Epithelial cell of prostate (primary cell): ENCODE measurements around the gene CEP55.
"Not testable (repeated sequence)": the region's sequence is repeated elsewhere in the genome, so short reads cannot be mapped to it uniquely, and the experiment has no call there.

Experiments used
- DNase-seq: peaks from one replicate; pipeline ENCODE4 v3.0.0-alpha.2; 2011; ENCODE audit warnings: low read depth, low spot score
- H3K27ac ChIP-seq: fragments of 450-650 bp; 2 replicates; pipeline ENCODE4 v1.5.1; 2017; ENCODE audit warnings: mild to moderate bottlenecking

Gene CEP55

GRCh38 chr10:93496322-93497041 lies at the start of gene CEP55:
Gene CEP55 (plus strand): TSS chr10:93496612. CDS start chr10:93500052, 3,440 bp downstream.
- DNase-seq, result peak; percentile 74
- H3K27ac ChIP-seq, result peak within 1 kb of the TSS; percentile 64

GRCh38 chr10:93447019-93447418 lies 49.4 kb upstream of the CEP55 start:
- DNase-seq, result no peak
- H3K27ac ChIP-seq, result peak overlapping the region; percentile 99

DNA sequence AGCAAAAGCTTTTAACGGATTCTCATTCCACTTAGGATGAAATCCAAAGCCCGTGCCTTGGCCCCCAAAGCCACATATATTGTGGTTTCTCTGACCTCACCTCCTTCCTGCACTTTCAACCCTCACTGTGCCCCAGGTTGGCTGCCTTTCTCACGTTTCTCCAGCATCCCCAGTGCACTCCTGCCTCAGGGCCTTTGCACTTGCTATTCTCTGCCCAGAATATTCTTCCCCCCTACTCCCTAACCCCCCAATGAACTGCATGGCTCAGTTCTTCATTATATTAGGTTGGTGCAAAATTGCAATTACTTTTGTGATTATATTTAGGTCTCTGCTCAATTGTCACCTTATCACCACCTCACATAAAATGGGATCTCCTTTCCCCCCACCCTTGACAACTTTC lies 48.4 kb upstream of the CEP55 start:
- no peak for DNase-seq
- peak overlapping the region; percentile 99 for H3K27ac ChIP-seq

DNA sequence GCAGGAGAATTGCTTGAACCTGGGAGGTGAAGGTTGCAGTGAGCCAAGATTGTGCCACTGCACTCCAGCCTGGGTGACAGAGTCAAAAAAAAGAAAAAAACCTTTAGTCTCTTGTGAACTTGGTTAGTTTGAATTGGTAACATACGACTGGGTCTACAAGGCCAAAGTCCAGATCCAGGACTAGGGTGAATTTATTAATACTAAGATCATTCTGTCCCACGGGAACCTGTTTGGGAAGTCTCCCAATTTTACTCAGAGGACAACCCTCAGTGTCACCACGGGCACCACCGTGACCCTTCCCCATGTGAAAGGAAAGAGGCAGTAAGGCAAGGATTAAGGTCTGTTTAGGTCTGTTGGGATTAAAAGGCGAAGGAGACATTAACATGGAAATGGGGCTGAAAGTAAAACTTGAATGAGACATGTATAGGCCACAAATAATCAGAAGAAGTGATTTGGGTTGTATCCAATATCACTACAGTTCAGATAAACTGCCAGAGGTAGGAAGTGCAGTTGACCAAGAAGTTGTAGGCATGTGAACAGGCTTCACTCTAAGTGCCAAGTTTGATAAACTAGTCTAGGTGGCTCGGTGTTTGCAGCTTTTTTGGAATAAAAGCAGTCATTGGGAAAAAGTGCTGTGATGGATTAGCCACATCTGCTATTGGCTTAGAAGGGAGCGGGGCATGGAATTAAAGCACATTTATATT lies 45.0 kb upstream of the CEP55 start:
- no peak overlapping the region for H3K27ac ChIP-seq
- DNase-seq, result no peak

DNA sequence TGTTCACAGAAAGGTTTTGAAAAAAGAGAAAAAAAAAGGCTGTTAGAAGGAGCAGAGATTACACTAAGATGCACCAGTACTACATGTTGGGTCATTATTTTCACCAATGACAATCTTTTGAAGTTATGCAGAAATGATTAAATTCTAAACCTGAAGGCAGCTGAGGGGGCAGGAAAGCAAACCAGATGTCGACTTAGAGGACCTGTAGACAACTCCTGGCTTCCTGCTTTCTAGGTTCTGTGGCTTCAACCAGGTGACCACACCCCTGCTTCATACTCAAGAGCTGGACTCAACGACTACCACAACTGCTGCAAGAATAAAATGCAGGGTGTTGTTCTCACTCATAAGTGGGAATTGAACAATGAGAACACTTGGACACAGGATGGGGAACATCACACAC lies 44.3 kb upstream of the CEP55 start:
- H3K27ac ChIP-seq, result peak overlapping the region; percentile 4
- DNase-seq, result no peak

DNA sequence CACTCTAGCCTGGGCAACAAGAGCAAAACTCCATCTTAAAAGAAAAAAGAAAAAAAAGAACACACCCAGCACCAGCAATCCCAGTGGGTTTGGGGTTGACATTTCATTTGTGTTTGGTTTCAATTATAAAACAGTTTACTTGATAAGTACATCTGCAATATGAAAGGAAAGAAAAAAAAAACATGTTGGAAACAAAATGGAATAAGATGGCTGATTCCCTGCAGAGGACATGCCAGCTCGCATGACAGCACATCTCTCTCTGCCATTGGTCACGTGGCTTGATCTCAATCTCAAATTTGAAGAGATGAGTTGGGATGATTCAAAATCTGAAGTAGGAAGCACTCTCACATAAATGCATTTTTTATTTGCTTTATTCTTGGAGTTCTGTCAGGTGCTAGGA lies 42.3 kb upstream of the CEP55 start:
- no peak for DNase-seq
- H3K27ac ChIP-seq, result no peak overlapping the region

DNA sequence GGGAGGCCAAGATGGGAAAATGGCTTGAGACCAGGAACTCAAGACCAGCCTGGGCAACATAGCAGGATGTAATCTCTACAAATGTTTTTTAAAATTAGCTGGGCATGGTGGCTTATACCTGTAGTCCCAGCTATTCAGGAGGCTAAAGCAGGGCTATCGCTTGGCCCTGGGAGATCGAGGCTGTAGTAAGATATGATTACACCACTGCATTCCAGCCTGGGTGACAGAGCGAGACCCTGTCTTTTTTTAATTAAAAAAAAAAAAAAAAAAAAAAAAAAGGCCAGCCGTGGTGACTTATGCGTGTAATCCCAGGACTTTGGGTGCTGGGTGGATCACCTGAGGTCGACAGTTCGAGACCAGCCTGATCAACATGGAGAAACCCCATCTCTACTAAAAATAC lies 41.7 kb upstream of the CEP55 start:
- no peak overlapping the region for H3K27ac ChIP-seq
- no peak for DNase-seq

GRCh38 chr10:93456480-93456879 lies 39.9 kb upstream of the CEP55 start:
- no peak for DNase-seq
- no peak overlapping the region for H3K27ac ChIP-seq

DNA sequence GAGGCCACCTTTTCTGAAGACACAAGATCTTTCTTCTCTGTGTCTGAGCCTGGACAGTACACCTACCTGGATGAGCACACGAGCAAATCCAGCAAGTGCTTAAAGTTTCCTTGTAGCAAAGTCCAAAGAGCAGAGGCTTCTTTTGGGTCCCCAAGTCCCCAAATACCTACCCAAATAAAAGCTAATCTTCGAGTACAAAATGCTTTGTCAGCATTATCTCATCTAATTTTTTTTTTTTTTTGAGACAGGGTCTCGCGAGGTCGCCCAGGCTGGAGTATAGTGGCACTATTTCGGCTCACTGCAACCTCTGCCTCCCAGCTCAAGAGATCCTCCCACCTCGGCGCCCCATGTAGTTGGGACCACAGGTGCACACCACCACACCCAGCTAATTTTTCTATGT lies 38.9 kb upstream of the CEP55 start:
- peak overlapping the region; percentile 99 for H3K27ac ChIP-seq
- no peak for DNase-seq

- peak overlapping the region; percentile 99 for H3K27ac ChIP-seq
- peak; percentile 88 for DNase-seq
These were observed 37.6 kb upstream of the CEP55 start for GRCh38 chr10:93458821-93459257.

DNA sequence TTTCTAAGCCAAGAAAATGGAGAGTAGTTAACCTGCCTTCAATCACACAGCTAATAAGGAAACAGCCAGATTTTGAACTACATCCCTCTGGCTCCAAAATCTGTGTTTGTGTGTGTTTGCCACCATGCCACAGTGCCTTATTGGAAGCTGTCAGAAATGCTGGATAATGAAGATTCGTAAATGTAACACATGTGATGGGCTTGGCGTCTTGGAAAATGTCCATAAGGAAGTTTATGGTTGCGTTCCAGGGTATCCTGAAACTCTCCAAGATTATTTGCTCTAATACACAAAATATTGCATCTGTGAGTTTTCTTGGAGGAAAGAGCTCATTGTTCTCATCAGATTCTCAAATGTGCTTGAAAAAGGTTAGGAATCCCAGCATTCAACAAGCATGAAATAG lies 36.9 kb upstream of the CEP55 start:
- DNase-seq, result no peak
- peak overlapping the region; percentile 99 for H3K27ac ChIP-seq

GRCh38 chr10:93461109-93461806 lies 35.2 kb upstream of the CEP55 start:
- H3K27ac ChIP-seq, result peak overlapping the region; percentile 99
- DNase-seq, result no peak

- H3K27ac ChIP-seq, result peak overlapping the region; percentile 99
- no peak for DNase-seq
These were observed 34.6 kb upstream of the CEP55 start for GRCh38 chr10:93461807-93462178.

DNA sequence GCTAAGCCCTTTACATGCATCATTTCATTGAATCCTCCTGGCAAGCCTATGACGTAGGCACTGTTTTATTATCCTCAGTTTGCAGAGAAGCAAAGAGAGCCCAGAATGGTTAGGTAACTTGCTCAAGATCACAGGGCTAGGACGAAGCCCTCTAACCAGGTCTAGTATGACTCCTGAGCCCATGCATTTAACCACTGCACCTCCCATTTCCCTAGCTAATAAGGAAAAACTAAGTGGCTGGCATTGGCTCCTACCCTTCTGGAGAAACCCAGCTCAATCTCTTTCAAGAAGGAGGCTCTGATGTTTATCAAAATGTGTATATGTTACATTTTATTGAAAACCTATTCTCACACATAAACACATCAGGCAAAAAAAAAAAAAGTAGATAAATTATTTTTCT lies 34.0 kb upstream of the CEP55 start:
- H3K27ac ChIP-seq, result peak overlapping the region; percentile 99

GRCh38 chr10:93462881-93463280 lies 33.5 kb upstream of the CEP55 start:
- H3K27ac ChIP-seq, result peak overlapping the region; percentile 99
- DNase-seq, result no peak

More for the DNA sequence above, 34.0 kb upstream of the CEP55 start:
- no peak for DNase-seq

DNA sequence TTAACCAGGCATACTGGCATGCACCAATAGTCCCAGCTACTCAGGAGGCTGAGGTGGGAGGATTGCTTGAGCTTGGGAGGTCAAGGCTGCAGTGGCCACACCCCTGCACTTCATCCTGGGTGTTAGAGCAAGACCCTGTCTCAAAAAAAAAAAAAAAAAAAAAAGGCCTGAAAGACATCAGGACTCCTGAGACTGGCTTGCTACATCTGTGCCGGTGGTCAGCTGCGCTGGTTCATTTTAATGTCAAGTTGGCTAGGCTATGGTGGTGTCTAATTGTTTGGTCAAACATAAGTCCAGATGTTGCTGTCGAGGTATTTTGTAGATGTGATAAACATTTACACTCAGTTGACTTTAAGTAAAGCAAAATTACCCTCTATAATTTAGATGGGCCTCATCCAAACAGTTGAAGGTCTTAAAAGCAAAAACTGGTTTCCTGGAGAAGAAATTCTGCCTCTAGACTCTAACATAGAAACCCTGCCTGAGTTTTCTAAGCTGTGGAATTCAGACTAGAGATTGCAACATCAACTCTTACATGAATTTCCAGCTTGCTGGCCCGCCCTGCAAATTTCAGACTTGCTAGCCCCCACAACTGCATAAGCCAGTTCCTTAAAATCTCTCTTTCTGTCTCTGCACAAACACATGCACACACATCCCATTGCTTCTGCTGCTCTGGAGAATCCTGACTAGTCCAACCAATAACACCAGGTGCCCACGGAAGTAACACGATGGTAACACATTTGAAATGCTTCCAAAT lies 32.5 kb upstream of the CEP55 start:
- no peak for DNase-seq
- peak overlapping the region; percentile 99 for H3K27ac ChIP-seq

DNA sequence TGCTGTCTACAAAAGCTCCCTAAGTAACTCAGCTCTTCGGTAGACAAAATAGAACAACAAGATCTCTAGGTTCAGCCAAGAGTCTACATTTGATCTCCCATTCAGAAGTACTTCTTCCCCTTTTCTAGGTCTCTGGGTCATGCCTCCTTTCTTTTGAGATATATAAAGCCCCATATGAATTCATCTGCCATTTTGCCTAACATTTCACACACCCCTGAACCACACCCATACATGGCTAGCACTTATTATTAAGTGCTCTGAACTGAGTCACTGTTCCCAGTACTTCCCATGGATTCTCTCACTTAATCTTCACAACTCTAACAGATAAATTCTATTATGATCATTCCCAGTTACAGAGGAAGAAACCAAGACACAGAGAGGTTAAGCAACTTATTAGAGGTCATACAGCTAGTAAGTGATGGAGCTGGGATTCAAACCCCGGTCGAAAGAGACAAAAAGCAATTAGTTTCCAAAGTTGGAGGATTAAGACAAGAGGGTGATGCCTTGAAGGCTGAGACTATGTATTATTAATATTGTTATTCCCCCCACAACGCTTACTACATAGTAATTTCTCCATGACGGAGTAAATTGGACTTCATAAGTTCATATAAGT lies 31.5 kb upstream of the CEP55 start:
- no peak for DNase-seq
- H3K27ac ChIP-seq, result peak overlapping the region; percentile 99

DNA sequence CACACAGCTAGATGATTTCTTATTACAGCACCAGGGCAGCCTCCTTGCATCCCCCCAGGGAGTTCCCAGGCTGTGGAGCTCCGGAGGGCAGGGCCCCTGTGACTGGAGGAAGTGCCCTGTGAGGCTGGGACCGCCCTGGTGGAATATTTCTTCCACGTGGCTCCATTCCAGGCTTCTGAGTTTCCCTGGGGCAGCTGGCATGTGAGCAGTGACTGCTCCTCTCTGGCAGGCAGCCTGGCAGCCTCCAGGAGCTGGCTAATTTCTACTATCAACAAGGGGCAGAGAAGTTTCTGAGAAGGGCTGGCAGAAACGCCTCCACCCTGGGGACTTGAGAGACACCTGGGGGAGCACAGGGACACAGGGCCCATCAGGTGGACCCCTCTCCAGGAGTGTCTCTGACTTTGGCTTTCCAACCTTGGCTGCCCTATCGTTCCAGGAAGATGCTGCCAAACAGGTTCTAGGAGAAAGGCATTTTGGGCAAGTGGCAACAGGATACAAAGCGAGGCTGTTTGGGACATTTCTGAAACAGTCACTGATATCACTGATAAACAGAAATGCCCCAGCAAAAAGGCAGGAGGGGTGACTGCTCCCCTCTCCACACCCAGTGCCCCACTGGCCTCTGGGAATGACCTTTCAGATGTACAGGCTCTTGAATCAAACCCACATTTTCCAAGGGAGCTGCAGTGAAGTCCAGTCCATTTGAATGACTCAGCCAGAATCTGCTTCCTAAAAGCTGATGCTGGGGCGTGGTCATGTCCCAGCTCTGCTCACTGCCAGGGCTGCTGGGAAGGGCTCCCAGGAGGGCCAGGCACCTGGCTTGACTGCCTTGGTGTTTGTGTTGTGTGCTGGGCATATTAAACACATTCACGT lies 30.4 kb upstream of the CEP55 start:
- peak overlapping the region; percentile 99 for H3K27ac ChIP-seq
- DNase-seq, result peak; percentile 91

- DNase-seq, result not testable (repeated sequence)
- peak overlapping the region; percentile 99 for H3K27ac ChIP-seq
These were observed 28.8 kb upstream of the CEP55 start for GRCh38 chr10:93467635-93468034.
